Adrenal gland (tissue), 5 donors: ENCODE results near the gene RRAD.

Experiments
- POLR2A ChIP-seq, 2 donors: fragments of 450-650 bp; IDR thresholded peaks; one replicate each; pipeline ENCODE4 v1.6.1; 2017; ENCODE audit warnings: antibody characterized with exemption in 2 of 2, mild to moderate bottlenecking in 2 of 2, moderate library complexity in 1 of 2
- TF ChIP-seq, protein P1 (sequence below), 6 experiments: fragments of 450-650 bp in 4 of 6; fragments of 200-600 bp in 2 of 6; sonication (generic) in 1 of 6; IDR thresholded peaks; 1 replicate in 5 of 6; 2 replicates in 1 of 6; pipeline versions ENCODE4 v1.5.1 to v1.8.0; 2016 to 2021; ENCODE audit warnings: antibody characterized with exemption in 6 of 6, mild to moderate bottlenecking in 2 of 6, moderate library complexity in 1 of 6
- donor health status: DM: no; HTN: no; CAD: no.

DNA sequence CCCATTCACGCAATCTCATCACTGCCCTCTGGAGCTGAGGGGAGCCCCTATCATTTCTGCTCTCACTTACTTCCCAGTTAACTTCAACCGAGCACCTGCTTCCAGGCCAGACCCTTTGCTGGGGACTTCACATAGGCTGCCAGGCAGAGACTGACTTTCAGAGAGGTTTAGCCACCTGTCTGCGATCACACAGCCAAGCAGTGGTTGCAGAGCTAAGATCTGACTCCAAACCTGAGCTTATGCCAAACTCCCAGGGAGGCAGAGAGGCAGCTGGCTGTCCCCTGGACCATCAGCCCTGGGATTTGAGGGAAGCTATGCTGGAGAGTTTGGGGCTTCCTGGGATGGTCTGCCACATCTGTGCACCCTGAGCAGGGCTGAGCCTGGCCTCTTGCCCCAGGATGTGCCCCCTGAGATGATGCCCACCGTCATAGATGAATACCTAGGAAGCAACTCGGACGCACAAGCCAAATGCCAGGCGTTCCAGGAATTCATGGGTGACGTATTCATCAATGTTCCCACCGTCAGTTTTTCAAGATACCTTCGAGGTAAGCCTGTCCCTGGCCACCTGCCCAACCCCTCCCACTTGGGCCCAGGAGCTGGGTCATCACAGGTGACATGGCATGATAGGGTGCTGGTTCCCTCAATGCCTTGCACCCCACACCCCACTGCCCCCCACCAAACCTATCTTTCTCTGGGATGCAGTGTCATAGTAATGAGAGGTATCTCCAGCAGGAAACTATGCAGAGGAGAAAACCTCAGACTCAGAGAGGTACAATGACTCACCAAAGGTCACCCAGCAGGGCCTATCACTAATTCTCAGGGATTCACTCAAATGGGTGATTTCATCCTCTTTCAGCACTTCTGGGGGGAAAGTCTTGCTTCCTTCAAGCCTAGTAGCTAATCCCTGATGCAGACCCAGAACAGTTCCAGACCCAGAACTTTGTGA, 45.7 kb upstream of the RRAD start:
- TF ChIP-seq, protein P1, sequence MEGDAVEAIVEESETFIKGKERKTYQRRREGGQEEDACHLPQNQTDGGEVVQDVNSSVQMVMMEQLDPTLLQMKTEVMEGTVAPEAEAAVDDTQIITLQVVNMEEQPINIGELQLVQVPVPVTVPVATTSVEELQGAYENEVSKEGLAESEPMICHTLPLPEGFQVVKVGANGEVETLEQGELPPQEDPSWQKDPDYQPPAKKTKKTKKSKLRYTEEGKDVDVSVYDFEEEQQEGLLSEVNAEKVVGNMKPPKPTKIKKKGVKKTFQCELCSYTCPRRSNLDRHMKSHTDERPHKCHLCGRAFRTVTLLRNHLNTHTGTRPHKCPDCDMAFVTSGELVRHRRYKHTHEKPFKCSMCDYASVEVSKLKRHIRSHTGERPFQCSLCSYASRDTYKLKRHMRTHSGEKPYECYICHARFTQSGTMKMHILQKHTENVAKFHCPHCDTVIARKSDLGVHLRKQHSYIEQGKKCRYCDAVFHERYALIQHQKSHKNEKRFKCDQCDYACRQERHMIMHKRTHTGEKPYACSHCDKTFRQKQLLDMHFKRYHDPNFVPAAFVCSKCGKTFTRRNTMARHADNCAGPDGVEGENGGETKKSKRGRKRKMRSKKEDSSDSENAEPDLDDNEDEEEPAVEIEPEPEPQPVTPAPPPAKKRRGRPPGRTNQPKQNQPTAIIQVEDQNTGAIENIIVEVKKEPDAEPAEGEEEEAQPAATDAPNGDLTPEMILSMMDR (IDR thresholded peaks at IDR 0.05) = no peak
- TF ChIP-seq POLR2A (IDR thresholded peaks at IDR 0.05) = no peak
